ENCODE data around the gene CASZ1.

The CASZ1 gene

GRCh38 chr1:10648689-10649516 is 147.5 kb downstream of the CASZ1 start:
- H3K27me3 ChIP-seq (ENCODE audit: insufficient read depth, insufficient read length) = no peaks in the 10 kb centered on the region
- peak overlapping the region; percentile 21 for H3K9ac ChIP-seq (ENCODE audit: insufficient read length, low read depth)
- H3K9me3 ChIP-seq (ENCODE audit: insufficient read depth, low read length) = no peaks in the 10 kb centered on the region
- TF ChIP-seq SUZ12 (IDR thresholded peaks at IDR 0.05; ENCODE audit: extremely low read depth, insufficient read depth, insufficient read length) (no peak), YY1 (IDR thresholded peaks at IDR 0.05; ENCODE audit: insufficient read depth, insufficient read length) (no peak), ZNF274 (IDR thresholded peaks at IDR 0.05; ENCODE audit: low read depth, low read length) (no peak)
- no peak overlapping the region for H3K4me3 ChIP-seq (ENCODE audit: insufficient read length, low read depth)
- H3K4me1 ChIP-seq (ENCODE audit: insufficient read depth, insufficient read length) = peaks cover 18% of the 10 kb centered on the region
- no peak for DNase-seq (ENCODE audit: low read depth, low spot score)
- peaks cover 9% of the 10 kb centered on the region for H3K36me3 ChIP-seq (ENCODE audit: insufficient read depth, insufficient read length, low read length)

DNA sequence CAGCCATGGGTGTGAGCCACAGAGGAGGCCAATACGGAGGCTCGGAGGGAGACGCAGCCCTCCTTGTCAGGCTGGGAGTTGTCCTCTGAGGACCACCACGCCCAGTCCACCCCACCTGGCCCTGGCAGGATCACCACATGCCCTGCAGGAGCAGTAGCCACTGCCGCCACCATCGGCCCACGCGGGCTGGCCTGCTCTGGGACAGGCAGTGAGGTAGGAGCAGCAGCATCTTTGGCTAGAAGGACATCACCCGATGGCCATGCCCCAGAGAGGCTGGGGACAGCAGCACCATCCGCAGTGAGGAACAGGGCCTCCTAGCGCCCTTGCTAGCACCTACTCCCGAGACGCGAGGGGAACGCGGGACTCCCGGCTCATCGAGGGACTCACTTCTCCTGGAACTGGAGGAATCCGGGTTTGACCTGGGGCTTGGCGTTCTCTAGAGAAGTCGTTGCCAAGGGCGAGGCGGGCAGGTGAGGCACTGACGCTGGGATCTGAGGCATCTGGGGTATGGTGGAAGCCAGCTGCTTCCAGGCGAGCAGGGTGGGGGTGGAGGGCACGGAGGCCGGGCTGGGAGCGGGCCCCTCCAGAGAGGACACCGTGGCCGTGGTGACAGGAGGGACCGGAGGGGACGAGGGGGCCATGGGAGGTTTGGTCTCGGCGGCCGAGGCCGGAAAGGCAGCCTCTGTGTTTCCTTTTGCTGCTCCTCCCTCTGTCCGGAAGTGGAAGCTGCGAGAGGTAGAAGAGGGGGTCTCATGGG is 148.9 kb downstream of the CASZ1 start:
- Histone ChIP-seq H3K4me3 (ENCODE audit: insufficient read length, low read depth) (no peak overlapping the region), H3K9me3 (ENCODE audit: insufficient read depth, low read length) (no peaks in the 10 kb centered on the region), H3K9ac (ENCODE audit: insufficient read length, low read depth) (peak overlapping the region; percentile 38), H3K4me1 (ENCODE audit: insufficient read depth, insufficient read length) (peaks cover 15% of the 10 kb centered on the region), H3K27me3 (ENCODE audit: insufficient read depth, insufficient read length) (no peaks in the 10 kb centered on the region), H3K36me3 (ENCODE audit: insufficient read depth, insufficient read length, low read length) (no peaks in the 10 kb centered on the region)
- TF ChIP-seq SUZ12 (IDR thresholded peaks at IDR 0.05; ENCODE audit: extremely low read depth, insufficient read depth, insufficient read length) = no peak
- TF ChIP-seq ZNF274 (IDR thresholded peaks at IDR 0.05; ENCODE audit: low read depth, low read length) = no peak
- no peak for TF ChIP-seq YY1 (IDR thresholded peaks at IDR 0.05; ENCODE audit: insufficient read depth, insufficient read length)
- no peak for DNase-seq (ENCODE audit: low read depth, low spot score)

- peaks cover 12% of the 10 kb centered on the region for H3K4me1 ChIP-seq (ENCODE audit: insufficient read depth, insufficient read length)
- no peaks in the 10 kb centered on the region for H3K9me3 ChIP-seq (ENCODE audit: insufficient read depth, low read length)
- no peak for DNase-seq (ENCODE audit: low read depth, low spot score)
- no peaks in the 10 kb centered on the region for H3K36me3 ChIP-seq (ENCODE audit: insufficient read depth, insufficient read length, low read length)
- H3K9ac ChIP-seq (ENCODE audit: insufficient read length, low read depth) = no peak overlapping the region
- no peak overlapping the region for H3K4me3 ChIP-seq (ENCODE audit: insufficient read length, low read depth)
- H3K27me3 ChIP-seq (ENCODE audit: insufficient read depth, insufficient read length) = no peaks in the 10 kb centered on the region
- no peak for TF ChIP-seq YY1 (IDR thresholded peaks at IDR 0.05; ENCODE audit: insufficient read depth, insufficient read length)
- no peak for TF ChIP-seq ZNF274 (IDR thresholded peaks at IDR 0.05; ENCODE audit: low read depth, low read length)
- TF ChIP-seq SUZ12 (IDR thresholded peaks at IDR 0.05; ENCODE audit: extremely low read depth, insufficient read depth, insufficient read length) = no peak
These were observed 150.0 kb downstream of the CASZ1 start for GRCh38 chr1:10646347-10646861.

GRCh38 chr1:10644307-10645128 is 151.9 kb downstream of the CASZ1 start:
- no peak for TF ChIP-seq YY1 (IDR thresholded peaks at IDR 0.05; ENCODE audit: insufficient read depth, insufficient read length)
- TF ChIP-seq SUZ12 (IDR thresholded peaks at IDR 0.05; ENCODE audit: extremely low read depth, insufficient read depth, insufficient read length) = no peak
- no peak for TF ChIP-seq ZNF274 (IDR thresholded peaks at IDR 0.05; ENCODE audit: low read depth, low read length)
- Histone ChIP-seq H3K27me3 (ENCODE audit: insufficient read depth, insufficient read length) (peaks cover 5% of the 10 kb centered on the region), H3K36me3 (ENCODE audit: insufficient read depth, insufficient read length, low read length) (no peaks in the 10 kb centered on the region), H3K4me3 (ENCODE audit: insufficient read length, low read depth) (no peak overlapping the region), H3K9me3 (ENCODE audit: insufficient read depth, low read length) (no peaks in the 10 kb centered on the region), H3K4me1 (ENCODE audit: insufficient read depth, insufficient read length) (peaks cover 17% of the 10 kb centered on the region), H3K9ac (ENCODE audit: insufficient read length, low read depth) (no peak overlapping the region)
- DNase-seq (ENCODE audit: low read depth, low spot score) = no peak

- Histone ChIP-seq H3K9me3 (ENCODE audit: insufficient read depth, low read length) (no peaks in the 10 kb centered on the region), H3K27me3 (ENCODE audit: insufficient read depth, insufficient read length) (peaks cover 8% of the 10 kb centered on the region), H3K36me3 (ENCODE audit: insufficient read depth, insufficient read length, low read length) (no peaks in the 10 kb centered on the region), H3K9ac (ENCODE audit: insufficient read length, low read depth) (no peak overlapping the region), H3K4me3 (ENCODE audit: insufficient read length, low read depth) (no peak overlapping the region), H3K4me1 (ENCODE audit: insufficient read depth, insufficient read length) (peaks cover 20% of the 10 kb centered on the region)
- no peak for DNase-seq (ENCODE audit: low read depth, low spot score)
- TF ChIP-seq ZNF274 (IDR thresholded peaks at IDR 0.05; ENCODE audit: low read depth, low read length) (no peak), SUZ12 (IDR thresholded peaks at IDR 0.05; ENCODE audit: extremely low read depth, insufficient read depth, insufficient read length) (no peak), YY1 (IDR thresholded peaks at IDR 0.05; ENCODE audit: insufficient read depth, insufficient read length) (no peak)
These were observed 152.7 kb downstream of the CASZ1 start for GRCh38 chr1:10643607-10644306.

GRCh38 chr1:10642403-10643080 is 153.9 kb downstream of the CASZ1 start:
- Histone ChIP-seq H3K27me3 (ENCODE audit: insufficient read depth, insufficient read length) (peaks cover 19% of the 10 kb centered on the region), H3K9ac (ENCODE audit: insufficient read length, low read depth) (no peak overlapping the region), H3K9me3 (ENCODE audit: insufficient read depth, low read length) (no peaks in the 10 kb centered on the region), H3K4me1 (ENCODE audit: insufficient read depth, insufficient read length) (peaks cover 18% of the 10 kb centered on the region), H3K36me3 (ENCODE audit: insufficient read depth, insufficient read length, low read length) (no peaks in the 10 kb centered on the region), H3K4me3 (ENCODE audit: insufficient read length, low read depth) (no peak overlapping the region)
- no peak for TF ChIP-seq SUZ12 (IDR thresholded peaks at IDR 0.05; ENCODE audit: extremely low read depth, insufficient read depth, insufficient read length)
- no peak for TF ChIP-seq YY1 (IDR thresholded peaks at IDR 0.05; ENCODE audit: insufficient read depth, insufficient read length)
- TF ChIP-seq ZNF274 (IDR thresholded peaks at IDR 0.05; ENCODE audit: low read depth, low read length) = no peak
- DNase-seq (ENCODE audit: low read depth, low spot score) = no peak
